Naive thymus-derived CD4-positive, alpha-beta T cell (primary cell): Measurements from ENCODE around the gene POLR2C. TPM values are rescaled to one million over a fixed set of nuclear protein-coding genes. Genes with fewer than 3 reads are reported as not detected.

ENCODE experiments used
- polyA plus RNA-seq, 2 donors: library from polyadenylated mRNA; unstranded; fragments of 300-500 nt; fragmentation: Illumina TruSeq; gene quantifications; one replicate each; pipeline ENCODE4 v1.2.3, GENCODE V29; 2021
- total RNA-seq, 6 experiments: library from RNA in 5 of 6; stranded (reverse) in 5 of 6; gene quantifications; 1 replicate in 5 of 6; 2 replicates in 1 of 6; pipeline ENCODE4 v1.2.3 and lab custom pipeline; 2021 to 2026

The POLR2C gene
- total and polyA plus RNA-seq, 7 experiments from 2014 or later = 45.0 to 96.3 (median 72.5) TPM

Other genes starting within 250 kb of the POLR2C start
- 10 to 100 TPM; 32.6 to 57.7 (median 37.9) TPM for gene ARL2BP, start 217.4 kb upstream of the POLR2C start, total RNA-seq
- 100 to 1,000 TPM; 146 to 166 TPM for gene ARL2BP, start 217.4 kb upstream of the POLR2C start, polyA plus RNA-seq
- gene PLLP, start 178.0 kb upstream of the POLR2C start, total RNA-seq = 1 to 10 TPM in 4 of 5 experiments, under 1 TPM in 1; 0.36 to 8.4 (median 3.3) TPM
- gene PLLP, start 178.0 kb upstream of the POLR2C start, polyA plus RNA-seq = 10 to 100 TPM; 10.0 to 26.0 TPM
- 1 to 10 TPM in 1 of 5 experiments, under 1 TPM in 3, not detected in 1; 0.17 to 1.9 (median 0.48) TPM for gene CCL22, start 103.9 kb upstream of the POLR2C start, total RNA-seq
- gene CCL22, start 103.9 kb upstream of the POLR2C start, polyA plus RNA-seq = not detected
- gene CX3CL1, start 90.2 kb upstream of the POLR2C start, total RNA-seq = not detected
- gene CX3CL1, start 90.2 kb upstream of the POLR2C start, polyA plus RNA-seq = not detected
- under 1 TPM in 1 of 5 experiments, not detected in 4; 0.60 TPM for gene CCL17, start 57.9 kb upstream of the POLR2C start, total RNA-seq
- gene CCL17, start 57.9 kb upstream of the POLR2C start, polyA plus RNA-seq = not detected
- 10 to 100 TPM; 33.6 to 52.8 (median 35.8) TPM for gene CIAPIN1, start 15.3 kb upstream of the POLR2C start, total RNA-seq
- 100 to 1,000 TPM in 1 of 2 donors, 10 to 100 TPM in 1; 65.2 to 119 TPM for gene CIAPIN1, start 15.3 kb upstream of the POLR2C start, polyA plus RNA-seq
- 10 to 100 TPM; 16.4 to 45.4 (median 36.6) TPM for gene COQ9, start 15.2 kb upstream of the POLR2C start, total RNA-seq
- 10 to 100 TPM; 25.7 to 51.7 TPM for gene COQ9, start 15.2 kb upstream of the POLR2C start, polyA plus RNA-seq
- gene DOK4, start 23.8 kb downstream of the POLR2C start, total RNA-seq = 1 to 10 TPM; 2.2 to 4.0 (median 2.9) TPM
- gene DOK4, start 23.8 kb downstream of the POLR2C start, polyA plus RNA-seq = 1 to 10 TPM; 1.6 to 4.6 TPM
- gene CCDC102A, start 73.9 kb downstream of the POLR2C start, total RNA-seq = 10 to 100 TPM in 1 of 5 experiments, 1 to 10 TPM in 4; 3.5 to 12.7 (median 7.1) TPM
- 1 to 10 TPM; 3.0 to 9.4 TPM for gene CCDC102A, start 73.9 kb downstream of the POLR2C start, polyA plus RNA-seq
- 10 to 100 TPM in 2 of 5 experiments, 1 to 10 TPM in 1, under 1 TPM in 2; 0.67 to 16.1 (median 2.7) TPM for gene ADGRG5, start 80.0 kb downstream of the POLR2C start, total RNA-seq
- gene ADGRG5, start 80.0 kb downstream of the POLR2C start, polyA plus RNA-seq = 1 to 10 TPM in 1 of 2 donors, under 1 TPM in 1; 0.43 to 1.3 TPM
- 10 to 100 TPM in 2 of 5 experiments, 1 to 10 TPM in 2, under 1 TPM in 1; 0.67 to 96.0 (median 5.0) TPM for gene ADGRG1, start 166.0 kb downstream of the POLR2C start, total RNA-seq
- under 1 TPM; 0.07 to 0.67 TPM for gene ADGRG1, start 166.0 kb downstream of the POLR2C start, polyA plus RNA-seq
- 10 to 100 TPM in 1 of 5 experiments, 1 to 10 TPM in 1, not detected in 3; 4.9 to 14.1 TPM for gene ADGRG3, start 205.6 kb downstream of the POLR2C start, total RNA-seq
- not detected for gene ADGRG3, start 205.6 kb downstream of the POLR2C start, polyA plus RNA-seq
- not detected for gene DRC7, start 232.1 kb downstream of the POLR2C start, total RNA-seq
- not detected for gene DRC7, start 232.1 kb downstream of the POLR2C start, polyA plus RNA-seq